SK-N-SH (cell line): ENCODE measurements around the gene HMG20A. TPM values are rescaled to one million over a fixed set of nuclear protein-coding genes. Genes with fewer than 3 reads are reported as not detected.

ENCODE experiments used
- CTCF ChIA-PET: fragments of 300-600, 350-600 bp; formaldehyde crosslinking; extraction: SDS; loops from one replicate; lab custom pipeline; 2021; lab: Yijun Ruan, JAX
- POLR2A ChIA-PET: fragments of 350-600 bp; sonication (Branson Sonifier 250); formaldehyde crosslinking; extraction: SDS; loops from one replicate; lab custom pipeline; 2020; ENCODE audit warnings: antibody characterized with exemption, inconsistent platforms; lab: Yijun Ruan, JAX
- DNase-seq: peaks from one replicate; pipeline ENCODE4 v3.0.0; 2012
- H2AFZ ChIP-seq: fragments of 200-600 bp; sonication (generic); 2 replicates; pipeline ENCODE4 v1.8.1; 2016; ENCODE audit warnings: antibody characterized with exemption, mild to moderate bottlenecking, low read depth
- H3F3A ChIP-seq: fragments of 200-600 bp; sonication (generic); replicated peaks from 2 replicates; pipeline ENCODE3; 2016; ENCODE audit warnings: antibody characterized with exemption, mild to moderate bottlenecking; ENCODE audit not compliant: insufficient read depth
- H3K27ac ChIP-seq, 2 experiments: fragments of 200-500 bp in 1 of 2; fragments of 200-600 bp in 1 of 2; sonication (Bioruptor generic) in 1 of 2; sonication (generic), shearing (Covaris generic) in 1 of 2; 2 replicates each; pipeline versions ENCODE4 v1.5.1 to v1.6.1; 2014 to 2016; ENCODE audit warnings: low read depth in 2 of 2, inconsistent platforms in 1 of 2, low read length in 1 of 2, mild to moderate bottlenecking in 1 of 2, mixed read lengths in 1 of 2
- H3K27me3 ChIP-seq: fragments of 200-600 bp; sonication (generic), shearing (Covaris generic); 2 replicates; pipeline ENCODE4 v1.6.1; 2016; ENCODE audit warnings: mixed run types; ENCODE audit not compliant: insufficient read depth
- H3K36me3 ChIP-seq, 2 experiments: fragments of 200-500 bp in 1 of 2; fragments of 200-600 bp in 1 of 2; sonication (Bioruptor generic) in 1 of 2; sonication (generic) in 1 of 2; replicated peaks in 1 of 2; 2 replicates each; pipeline versions ENCODE3 to v1.5.1; 2014 to 2016; ENCODE audit warnings: low read length in 1 of 2, mild to moderate bottlenecking in 1 of 2; ENCODE audit not compliant: insufficient read depth in 2 of 2, control insufficient read depth in 1 of 2
- H3K4me1 ChIP-seq, 2 experiments: fragments of 200-500 bp in 1 of 2; fragments of 200-600 bp in 1 of 2; sonication (Bioruptor generic) in 1 of 2; sonication (generic), shearing (Covaris generic) in 1 of 2; 2 replicates each; pipeline versions ENCODE4 v1.5.1 to v1.6.1; 2014 to 2016; ENCODE audit warnings: low read depth in 1 of 2, low read length in 1 of 2, mixed run types in 1 of 2; ENCODE audit not compliant: insufficient read depth in 2 of 2, control insufficient read depth in 1 of 2
- H3K4me2 ChIP-seq: fragments of 200-600 bp; sonication (generic), shearing (Covaris generic); 2 replicates; pipeline ENCODE4 v1.6.1; 2017; ENCODE audit warnings: mixed run types
- H3K4me3 ChIP-seq, 2 experiments: fragments of 200-500 bp in 1 of 2; fragments of 200-600 bp in 1 of 2; sonication (Bioruptor generic) in 1 of 2; sonication (generic), shearing (Covaris generic) in 1 of 2; 2 replicates each; pipeline versions ENCODE4 v1.5.1 to v1.8.1; 2014 to 2016; ENCODE audit warnings: low read depth in 2 of 2, inconsistent platforms in 1 of 2, low read length in 1 of 2, mild to moderate bottlenecking in 1 of 2, mixed read lengths in 1 of 2, moderate library complexity in 1 of 2
- H3K79me2 ChIP-seq: fragments of 200-600 bp; sonication (generic); 2 replicates; pipeline ENCODE4 v1.8.1; 2017; ENCODE audit warnings: mild to moderate bottlenecking; ENCODE audit not compliant: insufficient read depth
- H3K9ac ChIP-seq: fragments of 200-600 bp; sonication (generic); 2 replicates; pipeline ENCODE4 v1.6.1; 2017; ENCODE audit warnings: mixed run types
- H3K9me2 ChIP-seq: fragments of 200-600 bp; sonication (generic); 2 replicates; pipeline ENCODE4 v1.6.1; 2017; ENCODE audit warnings: mixed run types
- H3K9me3 ChIP-seq: fragments of 200-600 bp; sonication (generic); 2 replicates; pipeline ENCODE4 v1.6.1; 2017; ENCODE audit warnings: mixed run types, mild to moderate bottlenecking, moderate library complexity
- H4K20me1 ChIP-seq: fragments of 200-600 bp; sonication (generic); 2 replicates; pipeline ENCODE4 v1.6.1; 2017; ENCODE audit warnings: mild to moderate bottlenecking, mixed run types; ENCODE audit not compliant: insufficient read depth
- CHD2 ChIP-seq: fragments of 150-350 bp; IDR thresholded peaks from 2 replicates; pipeline ENCODE4 v1.6.1; 2018; ENCODE audit warnings: low read length; ENCODE audit not compliant: partially characterized antibody
- ELF1 ChIP-seq: IDR thresholded peaks from 2 replicates; pipeline ENCODE4 v1.4.0; 2012
- EP300 ChIP-seq, 2 experiments: IDR thresholded peaks; 2 replicates each; pipeline versions ENCODE4 v1.4.0 to v1.6.1; 2012; ENCODE audit warnings: borderline replicate concordance in 1 of 2, low read depth in 1 of 2, low read length in 1 of 2
- EZH2phosphoT487 ChIP-seq: fragments of 200-600 bp; sonication (generic); IDR thresholded peaks from 2 replicates; pipeline ENCODE4 v1.6.1; 2017; ENCODE audit warnings: low read depth, mixed run types, mild to moderate bottlenecking, antibody characterized with exemption, moderate library complexity, borderline replicate concordance
- FOSL2 ChIP-seq: IDR thresholded peaks from 2 replicates; pipeline ENCODE4 v1.4.0; 2012; ENCODE audit warnings: low read depth, mild to moderate bottlenecking, moderate library complexity, borderline replicate concordance
- FOXJ3 ChIP-seq: sonication (generic); formaldehyde crosslinking; IDR thresholded peaks from 2 replicates; pipeline ENCODE4 v1.5.1; 2020; ENCODE audit warnings: mild to moderate bottlenecking, missing genetic modification reagents
- FOXM1 ChIP-seq: IDR thresholded peaks from 2 replicates; pipeline ENCODE4 v1.4.0; 2012; ENCODE audit warnings: low read depth, mild to moderate bottlenecking
- GATA2 ChIP-seq: sonication (generic); formaldehyde crosslinking; IDR thresholded peaks from 2 replicates; pipeline ENCODE4 v1.5.0; 2020; ENCODE audit warnings: mild to moderate bottlenecking, missing genetic modification reagents
- JUND ChIP-seq: IDR thresholded peaks from 2 replicates; pipeline ENCODE4 v1.4.0; 2012
- NFIC ChIP-seq: IDR thresholded peaks from 2 replicates; pipeline ENCODE4 v1.4.0; 2012; ENCODE audit warnings: borderline replicate concordance
- NRF1 ChIP-seq: IDR thresholded peaks from 2 replicates; pipeline ENCODE4 v1.6.1; 2012; ENCODE audit warnings: low read depth, mild to moderate bottlenecking, low read length
- RAD21 ChIP-seq: IDR thresholded peaks from 2 replicates; pipeline ENCODE4 v1.6.1; 2012; ENCODE audit warnings: mild to moderate bottlenecking, low read length
- RCOR1 ChIP-seq: fragments of 150-350 bp; IDR thresholded peaks from 2 replicates; pipeline ENCODE4 v1.6.1; 2017; ENCODE audit warnings: antibody characterized with exemption, low read length
- RXRA ChIP-seq: IDR thresholded peaks from 2 replicates; pipeline ENCODE4 v1.4.0; 2012; ENCODE audit warnings: low read depth, mild to moderate bottlenecking, borderline replicate concordance
- SIN3A ChIP-seq: IDR thresholded peaks from 2 replicates; pipeline ENCODE4 v1.6.1; 2012; ENCODE audit warnings: low read depth, mild to moderate bottlenecking, low read length, moderate library complexity, borderline replicate concordance
- TEAD4 ChIP-seq: IDR thresholded peaks from 2 replicates; pipeline ENCODE4 v1.4.0; 2012; ENCODE audit warnings: mild to moderate bottlenecking, borderline replicate concordance; ENCODE audit not compliant: insufficient read depth
- YY1 ChIP-seq: IDR thresholded peaks from 2 replicates; pipeline ENCODE4 v1.4.0; 2012; ENCODE audit warnings: low read depth, mild to moderate bottlenecking
- WGBS: methylation state at CpG from one replicate; pipeline ENCODE4 v1.1.6; 2017; ENCODE audit warnings: low lambda C conversion rate; 5-methylcytosine and 5-hydroxymethylcytosine counted together
- polyA plus RNA-seq, 3 experiments: library from polyadenylated mRNA; depleted of rRNA; stranded (reverse); fragments of >200 nt; gene quantifications; 2 replicates each; pipeline ENCODE4 v1.2.3, GENCODE V29; 2012
- TF ChIP-seq, protein P1 (sequence below): IDR thresholded peaks from 2 replicates; pipeline ENCODE4; 2012
- TF ChIP-seq, protein P2 (sequence below): fragments of 150-350 bp; IDR thresholded peaks from 2 replicates; pipeline ENCODE4 v1.6.1; 2017; ENCODE audit warnings: antibody characterized with exemption, low read length, low read depth, borderline replicate concordance
- TF ChIP-seq, protein P3 (sequence below): fragments of 150-350 bp; IDR thresholded peaks from 2 replicates; pipeline ENCODE4 v1.6.1; 2016; ENCODE audit warnings: mild to moderate bottlenecking, low read depth, low read length
- TF ChIP-seq, protein P4 (sequence below): fragments of 200-600 bp; sonication (generic); IDR thresholded peaks from 2 replicates; pipeline ENCODE4 v1.6.1; 2017; ENCODE audit warnings: antibody characterized with exemption, mild to moderate bottlenecking, moderate library complexity
- TF ChIP-seq, protein P5 (sequence below): IDR thresholded peaks from 2 replicates; pipeline ENCODE4 v1.4.0; 2012; ENCODE audit warnings: low read depth, borderline replicate concordance
- TF ChIP-seq, protein P6 (sequence below): IDR thresholded peaks from 2 replicates; pipeline ENCODE4 v1.4.0; 2012; ENCODE audit warnings: low read depth

Gene HMG20A
- polyA plus RNA-seq, 1 of the 3 experiments (the other 2 are of a cell fraction): 27.7 TPM

DNA sequence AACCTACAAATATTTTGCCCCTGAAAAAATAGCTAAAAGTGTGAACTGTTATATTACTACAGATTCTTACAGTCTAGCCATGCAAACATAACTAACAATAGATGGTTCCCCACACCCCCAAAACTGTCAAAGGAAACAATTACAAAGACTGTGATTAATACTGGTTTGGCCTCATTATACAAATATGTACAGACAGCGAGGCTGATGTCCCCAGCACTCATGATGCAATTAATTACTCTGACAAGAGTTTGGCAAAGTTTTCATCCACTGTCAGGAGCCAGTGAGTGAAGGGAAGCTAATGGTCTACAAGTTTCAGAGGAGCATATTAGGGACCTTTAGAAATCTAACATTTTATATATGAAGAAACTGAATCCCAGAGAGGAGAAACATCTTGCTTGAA is 61.0 kb downstream of the HMG20A start (continued):
- TF ChIP-seq, protein P1, sequence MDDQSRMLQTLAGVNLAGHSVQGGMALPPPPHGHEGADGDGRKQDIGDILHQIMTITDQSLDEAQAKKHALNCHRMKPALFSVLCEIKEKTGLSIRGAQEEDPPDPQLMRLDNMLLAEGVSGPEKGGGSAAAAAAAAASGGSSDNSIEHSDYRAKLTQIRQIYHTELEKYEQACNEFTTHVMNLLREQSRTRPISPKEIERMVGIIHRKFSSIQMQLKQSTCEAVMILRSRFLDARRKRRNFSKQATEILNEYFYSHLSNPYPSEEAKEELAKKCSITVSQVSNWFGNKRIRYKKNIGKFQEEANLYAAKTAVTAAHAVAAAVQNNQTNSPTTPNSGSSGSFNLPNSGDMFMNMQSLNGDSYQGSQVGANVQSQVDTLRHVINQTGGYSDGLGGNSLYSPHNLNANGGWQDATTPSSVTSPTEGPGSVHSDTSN: peak; percentile 96
- TF ChIP-seq GATA2 (CRISPR knock-in tag) (no peak), RXRA (no peak), CHD2 (no peak), ELF1 (no peak), FOXJ3 (CRISPR knock-in tag) (no peak), NRF1 (no peak), FOSL2 (peak; percentile 33; the same call in 1 of the 2 replicates)
- TF ChIP-seq, protein P2, sequence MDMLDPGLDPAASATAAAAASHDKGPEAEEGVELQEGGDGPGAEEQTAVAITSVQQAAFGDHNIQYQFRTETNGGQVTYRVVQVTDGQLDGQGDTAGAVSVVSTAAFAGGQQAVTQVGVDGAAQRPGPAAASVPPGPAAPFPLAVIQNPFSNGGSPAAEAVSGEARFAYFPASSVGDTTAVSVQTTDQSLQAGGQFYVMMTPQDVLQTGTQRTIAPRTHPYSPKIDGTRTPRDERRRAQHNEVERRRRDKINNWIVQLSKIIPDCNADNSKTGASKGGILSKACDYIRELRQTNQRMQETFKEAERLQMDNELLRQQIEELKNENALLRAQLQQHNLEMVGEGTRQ: no peak

DNA sequence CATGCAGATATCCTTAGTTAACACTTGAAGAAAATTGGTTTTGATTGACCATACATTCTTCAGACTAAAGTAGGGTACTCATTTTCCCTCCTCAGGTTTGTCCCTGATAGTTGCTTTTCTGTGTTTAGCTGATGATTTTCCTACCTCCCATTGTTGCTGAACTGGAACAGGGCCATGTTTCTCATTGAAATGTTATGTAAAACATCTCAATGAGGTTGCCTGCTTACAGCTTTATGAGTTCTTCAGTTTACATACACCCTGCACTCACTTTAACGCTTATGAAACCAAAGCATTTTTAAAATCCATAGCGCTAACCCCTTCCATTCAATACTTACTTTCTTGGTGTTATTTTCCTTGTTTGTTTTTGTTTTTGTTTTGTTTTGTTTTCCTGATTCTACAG is 61.9 kb downstream of the HMG20A start:
- ChIA-PET CTCF (interaction anchor here (0.9 to 2.1 kb wide), 6 partner anchors 10 to 296 kb away, joined by 3 to 11 read pairs (median 4); no protein-coding TSS in a partner anchor), POLR2A (no interaction called here)
- Histone ChIP-seq H3K9me3 (no peaks in the 10 kb centered on the region), H3K4me1 (peaks cover 4 to 44% of the 10 kb centered on the region in 2 experiments), H3K9ac (peak overlapping the region; percentile 42; the same call in 1 of the 2 replicates), H3K4me2 (peak overlapping the region; percentile 63), H3K79me2 (no peaks in the 10 kb centered on the region), H3F3A (peaks cover 28% of the 10 kb centered on the region), H2AFZ (no peak overlapping the region), H3K9me2 (no peaks in the 10 kb centered on the region), H3K4me3 (no peak overlapping the region), H4K20me1 (no peaks in the 10 kb centered on the region), H3K27me3 (no peaks in the 10 kb centered on the region), H3K36me3 (peaks cover 41 to 55% of the 10 kb centered on the region in 2 experiments), H3K27ac (peak overlapping the region; percentile 53 to 74; a peak in 3 of 4 replicates)
- 71% methylated on average over 2 of the region's 2 CpGs for WGBS
- no peak for DNase-seq
- TF ChIP-seq RAD21: no peak
- TF ChIP-seq, protein P3, sequence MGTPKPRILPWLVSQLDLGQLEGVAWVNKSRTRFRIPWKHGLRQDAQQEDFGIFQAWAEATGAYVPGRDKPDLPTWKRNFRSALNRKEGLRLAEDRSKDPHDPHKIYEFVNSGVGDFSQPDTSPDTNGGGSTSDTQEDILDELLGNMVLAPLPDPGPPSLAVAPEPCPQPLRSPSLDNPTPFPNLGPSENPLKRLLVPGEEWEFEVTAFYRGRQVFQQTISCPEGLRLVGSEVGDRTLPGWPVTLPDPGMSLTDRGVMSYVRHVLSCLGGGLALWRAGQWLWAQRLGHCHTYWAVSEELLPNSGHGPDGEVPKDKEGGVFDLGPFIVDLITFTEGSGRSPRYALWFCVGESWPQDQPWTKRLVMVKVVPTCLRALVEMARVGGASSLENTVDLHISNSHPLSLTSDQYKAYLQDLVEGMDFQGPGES: no peak
- no peak for TF ChIP-seq FOXM1
- peak; percentile 50; the same call in 1 of the 2 replicates for TF ChIP-seq TEAD4
- no peak for TF ChIP-seq CHD2
- TF ChIP-seq RCOR1: no peak
- TF ChIP-seq, protein P4, sequence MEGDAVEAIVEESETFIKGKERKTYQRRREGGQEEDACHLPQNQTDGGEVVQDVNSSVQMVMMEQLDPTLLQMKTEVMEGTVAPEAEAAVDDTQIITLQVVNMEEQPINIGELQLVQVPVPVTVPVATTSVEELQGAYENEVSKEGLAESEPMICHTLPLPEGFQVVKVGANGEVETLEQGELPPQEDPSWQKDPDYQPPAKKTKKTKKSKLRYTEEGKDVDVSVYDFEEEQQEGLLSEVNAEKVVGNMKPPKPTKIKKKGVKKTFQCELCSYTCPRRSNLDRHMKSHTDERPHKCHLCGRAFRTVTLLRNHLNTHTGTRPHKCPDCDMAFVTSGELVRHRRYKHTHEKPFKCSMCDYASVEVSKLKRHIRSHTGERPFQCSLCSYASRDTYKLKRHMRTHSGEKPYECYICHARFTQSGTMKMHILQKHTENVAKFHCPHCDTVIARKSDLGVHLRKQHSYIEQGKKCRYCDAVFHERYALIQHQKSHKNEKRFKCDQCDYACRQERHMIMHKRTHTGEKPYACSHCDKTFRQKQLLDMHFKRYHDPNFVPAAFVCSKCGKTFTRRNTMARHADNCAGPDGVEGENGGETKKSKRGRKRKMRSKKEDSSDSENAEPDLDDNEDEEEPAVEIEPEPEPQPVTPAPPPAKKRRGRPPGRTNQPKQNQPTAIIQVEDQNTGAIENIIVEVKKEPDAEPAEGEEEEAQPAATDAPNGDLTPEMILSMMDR: no peak
- no peak for TF ChIP-seq YY1
- peak in 1 of 2 experiments; percentile 42; a peak in 1 of 4 replicates for TF ChIP-seq EP300 (IDR thresholded peaks at IDR 0.05; ENCODE audit: borderline replicate concordance in 1 of 2, low read depth in 1 of 2, low read length in 1 of 2)
- TF ChIP-seq RXRA: no peak
- TF ChIP-seq FOSL2: peak; percentile 66; the same call in 1 of the 2 replicates
- TF ChIP-seq GATA2 (CRISPR knock-in tag): no peak
- no peak for TF ChIP-seq EZH2phosphoT487
- TF ChIP-seq, protein P5, sequence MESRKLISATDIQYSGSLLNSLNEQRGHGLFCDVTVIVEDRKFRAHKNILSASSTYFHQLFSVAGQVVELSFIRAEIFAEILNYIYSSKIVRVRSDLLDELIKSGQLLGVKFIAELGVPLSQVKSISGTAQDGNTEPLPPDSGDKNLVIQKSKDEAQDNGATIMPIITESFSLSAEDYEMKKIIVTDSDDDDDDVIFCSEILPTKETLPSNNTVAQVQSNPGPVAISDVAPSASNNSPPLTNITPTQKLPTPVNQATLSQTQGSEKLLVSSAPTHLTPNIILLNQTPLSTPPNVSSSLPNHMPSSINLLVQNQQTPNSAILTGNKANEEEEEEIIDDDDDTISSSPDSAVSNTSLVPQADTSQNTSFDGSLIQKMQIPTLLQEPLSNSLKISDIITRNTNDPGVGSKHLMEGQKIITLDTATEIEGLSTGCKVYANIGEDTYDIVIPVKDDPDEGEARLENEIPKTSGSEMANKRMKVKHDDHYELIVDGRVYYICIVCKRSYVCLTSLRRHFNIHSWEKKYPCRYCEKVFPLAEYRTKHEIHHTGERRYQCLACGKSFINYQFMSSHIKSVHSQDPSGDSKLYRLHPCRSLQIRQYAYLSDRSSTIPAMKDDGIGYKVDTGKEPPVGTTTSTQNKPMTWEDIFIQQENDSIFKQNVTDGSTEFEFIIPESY: no peak
- TF ChIP-seq, protein P1: no peak
- peak; percentile 77 for TF ChIP-seq JUND
- TF ChIP-seq, protein P6, sequence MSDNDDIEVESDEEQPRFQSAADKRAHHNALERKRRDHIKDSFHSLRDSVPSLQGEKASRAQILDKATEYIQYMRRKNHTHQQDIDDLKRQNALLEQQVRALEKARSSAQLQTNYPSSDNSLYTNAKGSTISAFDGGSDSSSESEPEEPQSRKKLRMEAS: no peak
- no peak for TF ChIP-seq SIN3A
- peak; percentile 87 for TF ChIP-seq NFIC
